ENCODE measurements around the gene DCC.

DCC gene

GRCh38 chr18:52845036-52845435 lies 505.0 kb downstream of the DCC start:
- H3K4me3 ChIP-seq (ENCODE audit: low read depth, low read length), result no peak overlapping the region
- DNase-seq (ENCODE audit: low read depth), result no peak
- no peak for TF ChIP-seq CTCF (conservative IDR thresholded peaks at IDR 0.05; ENCODE audit: low read depth, low read length)

GRCh38 chr18:52850031-52850560 lies 510.1 kb downstream of the DCC start:
- no peak overlapping the region for H3K4me3 ChIP-seq (ENCODE audit: low read depth, low read length)
- no peak for TF ChIP-seq CTCF (conservative IDR thresholded peaks at IDR 0.05; ENCODE audit: low read depth, low read length)
- no peak for DNase-seq (ENCODE audit: low read depth)

- H3K4me3 ChIP-seq (ENCODE audit: low read depth, low read length), result no peak overlapping the region
- TF ChIP-seq CTCF (conservative IDR thresholded peaks at IDR 0.05; ENCODE audit: low read depth, low read length), result no peak
- no peak for DNase-seq (ENCODE audit: low read depth)
These were observed 521.6 kb downstream of the DCC start for GRCh38 chr18:52861558-52861957.

- TF ChIP-seq CTCF (conservative IDR thresholded peaks at IDR 0.05; ENCODE audit: low read depth, low read length), result no peak
- DNase-seq (ENCODE audit: low read depth), result no peak
- H3K4me3 ChIP-seq (ENCODE audit: low read depth, low read length), result no peak overlapping the region
These were observed 529.4 kb downstream of the DCC start for GRCh38 chr18:52869349-52869923.

GRCh38 chr18:52869942-52870907 lies 530.2 kb downstream of the DCC start:
- TF ChIP-seq CTCF (conservative IDR thresholded peaks at IDR 0.05; ENCODE audit: low read depth, low read length), result no peak
- no peak for DNase-seq (ENCODE audit: low read depth)

GRCh38 chr18:52874774-52875173 lies 534.8 kb downstream of the DCC start:
- DNase-seq (ENCODE audit: low read depth), result no peak
- H3K4me3 ChIP-seq (ENCODE audit: low read depth, low read length), result no peak overlapping the region
- no peak for TF ChIP-seq CTCF (conservative IDR thresholded peaks at IDR 0.05; ENCODE audit: low read depth, low read length)

More at GRCh38 chr18:52869942-52870907, 530.2 kb downstream of the DCC start:
- H3K4me3 ChIP-seq (ENCODE audit: low read depth, low read length), result no peak overlapping the region

All from choroid plexus epithelial cell (primary cell).